HCT116 (cell line): ENCODE measurements around the gene ZNF423.

ENCODE experiments used
- CTCF ChIP-seq, 3 experiments: fragments of 200-600 bp in 1 of 3; sonication (generic) in 1 of 3; IDR thresholded peaks in 2 of 3; conservative IDR thresholded peaks in 1 of 3; 2 replicates each; pipeline ENCODE4 v1.5.1; 2012 to 2017; ENCODE audit warnings: low read depth in 2 of 3, low read length in 2 of 3, antibody characterized with exemption in 1 of 3, borderline replicate concordance in 1 of 3, control low read depth in 1 of 3, mild to moderate bottlenecking in 1 of 3, mixed read lengths in 1 of 3, mixed run types in 1 of 3, moderate library complexity in 1 of 3; ENCODE audit not compliant: insufficient read depth in 1 of 3
- POLR2A ChIP-seq: IDR thresholded peaks from 2 replicates; pipeline ENCODE4 v1.7.0; 2011; ENCODE audit warnings: borderline replicate concordance; ENCODE audit not compliant: insufficient read depth, insufficient read length; ENCODE audit errors: extremely low read depth
- POLR2AphosphoS5 ChIP-seq: IDR thresholded peaks from 2 replicates; pipeline ENCODE4 v1.6.1; 2011; ENCODE audit warnings: mild to moderate bottlenecking, low read depth, low read length, moderate library complexity
- RAD21 ChIP-seq: IDR thresholded peaks from 2 replicates; pipeline ENCODE4 v1.6.1; 2012; ENCODE audit warnings: low read depth, mild to moderate bottlenecking
- REST ChIP-seq: IDR thresholded peaks from 2 replicates; pipeline ENCODE4 v1.6.1; 2012; ENCODE audit warnings: low read depth

GRCh38 chr16:49651226-49651625 lies 204.7 kb downstream of the ZNF423 start:
- TF ChIP-seq POLR2A (no peak), CTCF (IDR thresholded peaks at IDR 0.05 in 2 of 3, conservative IDR thresholded peaks at IDR 0.05 in 1 of 3; ENCODE audit: borderline replicate concordance in 1 of 3, insufficient read depth in 1 of 3, low read depth in 2 of 3, low read length in 2 of 3) (no peak), REST (no peak), POLR2AphosphoS5 (no peak), RAD21 (no peak)
